ENCODE results near the gene FAM149A.

The FAM149A gene

GRCh38 chr4:186170966-186171365, 66.5 kb downstream of the FAM149A start:
- Mint-ChIP-seq H3K27ac (no peak overlapping the region), H3K36me3 (ENCODE audit: low read depth) (peaks cover 9% of the 10 kb centered on the region), H3K4me3 (no peak overlapping the region), H3K9me3 (no peaks in the 10 kb centered on the region), H3K4me1 (no peaks in the 10 kb centered on the region), H3K27me3 (ENCODE audit: low read depth) (no peaks in the 10 kb centered on the region)
- no peak for TF ChIP-seq CTCF (IDR thresholded peaks at IDR 0.05; ENCODE audit: unreplicated experiment in 3 of 3)

- no peak overlapping the region for H3K27ac Mint-ChIP-seq
- H3K9me3 Mint-ChIP-seq = no peaks in the 10 kb centered on the region
- no peak for TF ChIP-seq CTCF (IDR thresholded peaks at IDR 0.05; ENCODE audit: unreplicated experiment in 3 of 3)
- no peaks in the 10 kb centered on the region for H3K27me3 Mint-ChIP-seq (ENCODE audit: low read depth)
- H3K4me3 Mint-ChIP-seq = no peak overlapping the region
- H3K4me1 Mint-ChIP-seq = no peaks in the 10 kb centered on the region
- H3K36me3 Mint-ChIP-seq (ENCODE audit: low read depth) = peaks cover 4% of the 10 kb centered on the region
Observed at GRCh38 chr4:186172546-186172945, 68.0 kb downstream of the FAM149A start.

- H3K27me3 Mint-ChIP-seq (ENCODE audit: low read depth) = peaks cover 4% of the 10 kb centered on the region
- TF ChIP-seq CTCF (IDR thresholded peaks at IDR 0.05; ENCODE audit: unreplicated experiment in 3 of 3) = no peak
- no peak overlapping the region for H3K27ac Mint-ChIP-seq
- H3K4me1 Mint-ChIP-seq = peaks cover 28% of the 10 kb centered on the region
- peaks cover 7% of the 10 kb centered on the region for H3K9me3 Mint-ChIP-seq
- H3K4me3 Mint-ChIP-seq = peak overlapping the region in 2 of 3 experiments; percentile 34 to 45
- peaks cover 5% of the 10 kb centered on the region for H3K36me3 Mint-ChIP-seq (ENCODE audit: low read depth)
Observed at GRCh38 chr4:186188107-186188506, 83.6 kb downstream of the FAM149A start.

GRCh38 chr4:186189656-186190055, 85.2 kb downstream of the FAM149A start:
- peaks cover 5% of the 10 kb centered on the region for H3K36me3 Mint-ChIP-seq (ENCODE audit: low read depth)
- peak overlapping the region; percentile 94 to 95 (median 95) for H3K27ac Mint-ChIP-seq
- peak overlapping the region; percentile 89 to 93 (median 92) for H3K4me3 Mint-ChIP-seq
- TF ChIP-seq CTCF (IDR thresholded peaks at IDR 0.05; ENCODE audit: unreplicated experiment in 3 of 3) = no peak
- peaks cover 5% of the 10 kb centered on the region for H3K9me3 Mint-ChIP-seq
- peaks cover 4% of the 10 kb centered on the region for H3K27me3 Mint-ChIP-seq (ENCODE audit: low read depth)
- H3K4me1 Mint-ChIP-seq = peaks cover 30% of the 10 kb centered on the region

GRCh38 chr4:186190581-186191199, 86.2 kb downstream of the FAM149A start:
- Mint-ChIP-seq H3K9me3 (no peaks in the 10 kb centered on the region), H3K4me3 (peak overlapping the region; percentile 89 to 93 (median 92)), H3K27me3 (ENCODE audit: low read depth) (peaks cover 4% of the 10 kb centered on the region), H3K4me1 (peaks cover 30% of the 10 kb centered on the region), H3K36me3 (ENCODE audit: low read depth) (peaks cover 8% of the 10 kb centered on the region), H3K27ac (peak overlapping the region; percentile 94 to 95 (median 95))
- TF ChIP-seq CTCF (IDR thresholded peaks at IDR 0.05; ENCODE audit: unreplicated experiment in 3 of 3) = peak in 1 of 3 experiments; percentile 10

Measured in nephron (organoid).